Activated naive CD8-positive, alpha-beta T cell treated with anti-CD3 and anti-CD28 coated beads, Interleukin-2, amount 10 ng/mL, durations not matched to agents 7 days and 5 days (primary cell): ENCODE results near the gene ACSS1. TPM values are rescaled to one million over a fixed set of nuclear protein-coding genes. Genes with fewer than 3 reads are reported as not detected.

Source experiments
- ATAC-seq: fragments of 150-1000 bp; cut with Tn5 transposase; one replicate; pipeline ENCODE4 v1.10.0; 2021; ENCODE audit warnings: low read depth, moderate library complexity
- POLR2A ChIA-PET: fragments of 350-600 bp; sonication (Branson Sonifier 250); formaldehyde crosslinking; loops from one replicate; lab custom pipeline; 2021; ENCODE audit warnings: antibody characterized with exemption; lab: Charles Lee
- DNase-seq: peaks from one replicate; pipeline ENCODE4 v3.0.0; 2021
- H3K27ac Mint-ChIP-seq: one replicate; pipeline ENCODE4 v1.8.0; 2022; ENCODE audit warnings: mild to moderate bottlenecking, mixed read lengths
- H3K27me3 Mint-ChIP-seq: one replicate; pipeline ENCODE4 v1.8.0; 2022; ENCODE audit warnings: mild to moderate bottlenecking, moderate library complexity, mixed read lengths
- H3K36me3 Mint-ChIP-seq: one replicate; pipeline ENCODE4 v1.8.0; 2021; ENCODE audit warnings: mild to moderate bottlenecking, mixed read lengths
- H3K4me1 Mint-ChIP-seq: one replicate; pipeline ENCODE4 v1.8.0; 2021; ENCODE audit warnings: mixed read lengths
- H3K4me3 Mint-ChIP-seq: one replicate; pipeline ENCODE4 v1.8.0; 2022; ENCODE audit warnings: mild to moderate bottlenecking, moderate library complexity, mixed read lengths
- H3K9me3 Mint-ChIP-seq: one replicate; pipeline ENCODE4 v1.8.0; 2021; ENCODE audit warnings: mixed read lengths
- total RNA-seq, 2 experiments: library from RNA; stranded (reverse); gene quantifications; one replicate each; pipeline ENCODE4 v1.2.3, GENCODE V29; 2021

ACSS1 gene
- total RNA-seq, 2 experiments from 2014 or later: 53.3 to 55.8 TPM

GRCh38 chr20:25071734-25072133, 13.8 kb upstream of the ACSS1 start:
- no peak for ATAC-seq
- Mint-ChIP-seq H3K36me3 (no peaks in the 10 kb centered on the region), H3K27me3 (peaks cover 57% of the 10 kb centered on the region), H3K27ac (no peak overlapping the region), H3K9me3 (no peaks in the 10 kb centered on the region), H3K4me1 (no peaks in the 10 kb centered on the region), H3K4me3 (no peak overlapping the region)
- no peak for DNase-seq
- POLR2A ChIA-PET: no interaction called here

GRCh38 chr20:25070821-25071473, 13.0 kb upstream of the ACSS1 start:
- DNase-seq: no peak
- Mint-ChIP-seq H3K4me3 (no peak overlapping the region), H3K27ac (no peak overlapping the region), H3K4me1 (peaks cover 2% of the 10 kb centered on the region), H3K9me3 (no peaks in the 10 kb centered on the region), H3K36me3 (no peaks in the 10 kb centered on the region), H3K27me3 (peaks cover 57% of the 10 kb centered on the region)
- no peak for ATAC-seq
- POLR2A ChIA-PET: no interaction called here

GRCh38 chr20:25067102-25067987, 9.4 kb upstream of the ACSS1 start:
- Mint-ChIP-seq H3K4me1 (peaks cover 4% of the 10 kb centered on the region), H3K4me3 (no peak overlapping the region), H3K36me3 (no peaks in the 10 kb centered on the region), H3K9me3 (no peaks in the 10 kb centered on the region), H3K27me3 (peaks cover 43% of the 10 kb centered on the region), H3K27ac (no peak overlapping the region)
- POLR2A ChIA-PET: no interaction called here
- DNase-seq (no peak), ATAC-seq (no peak)

- ATAC-seq: no peak
- Mint-ChIP-seq H3K27me3 (peaks cover 43% of the 10 kb centered on the region), H3K9me3 (no peaks in the 10 kb centered on the region), H3K27ac (no peak overlapping the region), H3K4me3 (no peak overlapping the region), H3K36me3 (no peaks in the 10 kb centered on the region), H3K4me1 (peaks cover 4% of the 10 kb centered on the region)
- no peak for DNase-seq
- POLR2A ChIA-PET: no interaction called here
Measured at GRCh38 chr20:25066386-25066785, 8.4 kb upstream of the ACSS1 start.

GRCh38 chr20:25065625-25066338, 7.8 kb upstream of the ACSS1 start:
- DNase-seq (peak; percentile 59), ATAC-seq (peak; percentile 73)
- H3K9me3 Mint-ChIP-seq: no peaks in the 10 kb centered on the region
- H3K36me3 Mint-ChIP-seq: no peaks in the 10 kb centered on the region
- H3K27ac Mint-ChIP-seq: no peak overlapping the region
- peaks cover 4% of the 10 kb centered on the region for H3K4me1 Mint-ChIP-seq
- POLR2A ChIA-PET: interaction anchor here (1.2 kb wide), 1 partner anchor 72 kb away, joined by 4 read pairs; no protein-coding TSS in a partner anchor
- H3K4me3 Mint-ChIP-seq: no peak overlapping the region
- peaks cover 42% of the 10 kb centered on the region for H3K27me3 Mint-ChIP-seq

GRCh38 chr20:25065072-25065624, 7.2 kb upstream of the ACSS1 start:
- POLR2A ChIA-PET: interaction anchor here (1.2 kb wide), 1 partner anchor 71 kb away, joined by 4 read pairs; no protein-coding TSS in a partner anchor
- H3K36me3 Mint-ChIP-seq: no peaks in the 10 kb centered on the region
- DNase-seq: no peak
- no peaks in the 10 kb centered on the region for H3K9me3 Mint-ChIP-seq
- peaks cover 4% of the 10 kb centered on the region for H3K4me1 Mint-ChIP-seq
- no peak overlapping the region for H3K4me3 Mint-ChIP-seq
- H3K27me3 Mint-ChIP-seq: peaks cover 41% of the 10 kb centered on the region
- no peak overlapping the region for H3K27ac Mint-ChIP-seq
- ATAC-seq: no peak

GRCh38 chr20:25064561-25065071, 6.7 kb upstream of the ACSS1 start:
- Mint-ChIP-seq H3K4me1 (peaks cover 4% of the 10 kb centered on the region), H3K36me3 (no peaks in the 10 kb centered on the region), H3K27ac (peak overlapping the region; percentile 22), H3K9me3 (no peaks in the 10 kb centered on the region), H3K27me3 (peaks cover 37% of the 10 kb centered on the region), H3K4me3 (no peak overlapping the region)
- ATAC-seq: no peak
- POLR2A ChIA-PET: interaction anchor here (1.2 kb wide), 2 partner anchors 70 to 72 kb away, joined by 3 to 4 read pairs; no protein-coding TSS in a partner anchor
- no peak for DNase-seq

GRCh38 chr20:25063981-25064380, 6.0 kb upstream of the ACSS1 start:
- no peak overlapping the region for H3K27ac Mint-ChIP-seq
- H3K27me3 Mint-ChIP-seq: peaks cover 31% of the 10 kb centered on the region
- no peak overlapping the region for H3K4me3 Mint-ChIP-seq
- ATAC-seq (no peak), DNase-seq (no peak)
- H3K9me3 Mint-ChIP-seq: no peaks in the 10 kb centered on the region
- POLR2A ChIA-PET: interaction anchor here (1.2 kb wide), 1 partner anchor 71 kb away, joined by 3 read pairs; no protein-coding TSS in a partner anchor
- H3K4me1 Mint-ChIP-seq: peaks cover 6% of the 10 kb centered on the region
- H3K36me3 Mint-ChIP-seq: no peaks in the 10 kb centered on the region

- DNase-seq (no peak), ATAC-seq (no peak)
- Mint-ChIP-seq H3K9me3 (no peaks in the 10 kb centered on the region), H3K27ac (no peak overlapping the region), H3K27me3 (peaks cover 28% of the 10 kb centered on the region), H3K4me1 (peaks cover 9% of the 10 kb centered on the region), H3K4me3 (no peak overlapping the region), H3K36me3 (no peaks in the 10 kb centered on the region)
- POLR2A ChIA-PET: interaction anchor here (1.2 kb wide), 1 partner anchor 71 kb away, joined by 3 read pairs; no protein-coding TSS in a partner anchor
Measured at GRCh38 chr20:25063546-25063945, 5.6 kb upstream of the ACSS1 start.

- no peak overlapping the region for H3K4me3 Mint-ChIP-seq
- DNase-seq: no peak
- no peaks in the 10 kb centered on the region for H3K36me3 Mint-ChIP-seq
- peaks cover 9% of the 10 kb centered on the region for H3K4me1 Mint-ChIP-seq
- H3K27ac Mint-ChIP-seq: no peak overlapping the region
- POLR2A ChIA-PET: interaction anchor here (1.2 kb wide), 1 partner anchor 70 kb away, joined by 7 read pairs; the partner anchor contains the start of gene APMAP
- ATAC-seq: no peak
- no peaks in the 10 kb centered on the region for H3K9me3 Mint-ChIP-seq
- peaks cover 25% of the 10 kb centered on the region for H3K27me3 Mint-ChIP-seq
Measured at GRCh38 chr20:25062841-25063240, 4.9 kb upstream of the ACSS1 start.

- no peak overlapping the region for H3K27ac Mint-ChIP-seq
- H3K4me1 Mint-ChIP-seq: peaks cover 9% of the 10 kb centered on the region
- peaks cover 25% of the 10 kb centered on the region for H3K27me3 Mint-ChIP-seq
- no peaks in the 10 kb centered on the region for H3K36me3 Mint-ChIP-seq
- ATAC-seq: no peak
- POLR2A ChIA-PET: interaction anchor here (1.2 kb wide), 1 partner anchor 69 kb away, joined by 7 read pairs; the partner anchor contains the start of gene APMAP
- no peak for DNase-seq
- H3K4me3 Mint-ChIP-seq: no peak overlapping the region
- H3K9me3 Mint-ChIP-seq: no peaks in the 10 kb centered on the region
Measured at GRCh38 chr20:25061821-25062530, 4.0 kb upstream of the ACSS1 start.

GRCh38 chr20:25061103-25061799, 3.3 kb upstream of the ACSS1 start:
- POLR2A ChIA-PET: no interaction called here
- no peak for DNase-seq
- ATAC-seq: no peak
- H3K4me3 Mint-ChIP-seq: no peak overlapping the region
- H3K4me1 Mint-ChIP-seq: peaks cover 7% of the 10 kb centered on the region
- no peaks in the 10 kb centered on the region for H3K9me3 Mint-ChIP-seq
- no peaks in the 10 kb centered on the region for H3K36me3 Mint-ChIP-seq
- H3K27me3 Mint-ChIP-seq: peaks cover 23% of the 10 kb centered on the region
- no peak overlapping the region for H3K27ac Mint-ChIP-seq
